ENCODE results near the gene CERK. TPM values are rescaled to one million over a fixed set of nuclear protein-coding genes. Genes with fewer than 3 reads are reported as not detected.

CERK gene
- total and polyA plus RNA-seq, 2 of the 13 experiments (the other 11 are each of a cell fraction or from before 2014, with no cell fraction given), result 40.3 to 41.9 TPM

DNA sequence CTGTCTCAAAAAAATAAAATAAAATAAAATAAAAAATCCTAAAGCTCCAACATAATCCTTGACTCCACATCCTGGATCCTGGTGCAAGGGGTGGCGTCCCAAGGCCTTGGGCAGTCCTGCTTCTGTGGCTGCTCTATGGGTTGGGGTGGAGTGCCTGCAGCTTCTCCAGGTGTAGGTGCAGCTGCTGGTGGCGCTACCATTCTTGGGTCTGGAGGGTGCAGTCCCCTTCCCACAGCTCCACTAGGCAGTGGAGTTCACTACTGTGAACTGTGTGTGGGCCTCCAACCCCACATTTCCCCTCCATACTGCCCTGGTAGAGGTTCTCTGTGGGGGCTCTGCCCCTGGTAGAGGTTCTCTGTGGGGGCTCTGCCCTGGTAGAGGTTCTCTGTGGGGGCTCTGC, 17.5 kb upstream of the CERK start:
- no peak for DNase-seq (ENCODE audit: low spot score)
- Histone ChIP-seq H3K9me3 (ENCODE audit: low read length) (peaks cover 8% of the 10 kb centered on the region), H3K9ac (ENCODE audit: insufficient read depth, low read depth, low read length) (no peak overlapping the region), H3K27me3 (ENCODE audit: control insufficient read depth in 1 of 2, insufficient read depth in 2 of 2, low read length in 2 of 2) (no peaks in the 10 kb centered on the region), H2AFZ (ENCODE audit: low read length) (no peak overlapping the region), H3K4me3 (replicated peaks in 1 of 3; ENCODE audit: insufficient read depth in 1 of 3, low read depth in 2 of 3, low read length in 3 of 3) (no peak overlapping the region), H3K27ac (ENCODE audit: extremely low read length, insufficient read depth, low read length) (no peak overlapping the region), H4K20me1 (ENCODE audit: insufficient read depth, low read length) (no peaks in the 10 kb centered on the region), H3K36me3 (replicated peaks in 1 of 2; ENCODE audit: control insufficient read depth in 1 of 2, insufficient read depth in 2 of 2, low read length in 2 of 2) (peaks cover 0 to 1% of the 10 kb centered on the region in 2 experiments; a peak in 1 of 5 replicates), H3K4me2 (ENCODE audit: low read depth, low read length) (no peak overlapping the region), H3K4me1 (ENCODE audit: insufficient read depth, low read length) (peaks cover 58% of the 10 kb centered on the region), H3K79me2 (ENCODE audit: insufficient read depth, low read length) (no peaks in the 10 kb centered on the region)
- in situ Hi-C loops (cut with HindIII; ENCODE audit: extremely low pct_ligation_motif_present, low pct_unique_long_range_greater_than_20kb), result no loop called here
- WGBS (ENCODE audit: low lambda C conversion rate), result 100% methylated on average over 1 of the region's 2 CpGs
- ATAC-seq, result no peak
- CTCF ChIA-PET (ENCODE audit: low intra/inter-chr PET ratio, low total read pairs), result no interaction called here
- no TSS peak for BruUV-seq (replicated peaks)
- TF ChIP-seq ZNF512 (CRISPR knock-in tag; IDR thresholded peaks at IDR 0.05) (no peak), ZNF619 (CRISPR knock-in tag; IDR thresholded peaks at IDR 0.05) (no peak), ZFY (CRISPR knock-in tag; IDR thresholded peaks at IDR 0.05) (no peak), ZBTB4 (CRISPR knock-in tag; IDR thresholded peaks at IDR 0.05; ENCODE audit: borderline replicate concordance) (no peak)
- POLR2A ChIA-PET, result interaction anchor here (3.1 kb wide), 1 partner anchor 16 kb away, joined by 42 read pairs; no protein-coding TSS in a partner anchor
- no peak for FAIRE-seq
- intact Hi-C loops (cut with micrococcal nuclease; ENCODE audit: unreplicated experiment), result loop anchor here (2.0 kb wide), 1 partner anchor 17 kb away; the partner anchor contains the start of gene CERK

All from HepG2 (cell line).